Astrocyte of the spinal cord (primary cell): Measurements from ENCODE around the gene PGM5.

ENCODE experiments used
- DNase-seq: peaks from one replicate; pipeline ENCODE4 v3.0.0; 2011; ENCODE audit warnings: low read depth, low spot score
- H3K4me3 ChIP-seq: 2 replicates; pipeline ENCODE4 v1.5.1; 2011; ENCODE audit warnings: low read depth, mild to moderate bottlenecking, low read length, moderate library complexity
- in situ Hi-C: cut with HindIII; loops from 2 replicates; pipeline ENCODE4 v1.10.0; 2017; ENCODE audit warnings: low sequenced_read_pairs
- TF ChIP-seq, protein P1 (sequence below): IDR thresholded peaks from 2 replicates; pipeline ENCODE4 v1.5.1; 2012; ENCODE audit warnings: low read depth, mild to moderate bottlenecking, low read length, inconsistent platforms

PGM5 gene

DNA sequence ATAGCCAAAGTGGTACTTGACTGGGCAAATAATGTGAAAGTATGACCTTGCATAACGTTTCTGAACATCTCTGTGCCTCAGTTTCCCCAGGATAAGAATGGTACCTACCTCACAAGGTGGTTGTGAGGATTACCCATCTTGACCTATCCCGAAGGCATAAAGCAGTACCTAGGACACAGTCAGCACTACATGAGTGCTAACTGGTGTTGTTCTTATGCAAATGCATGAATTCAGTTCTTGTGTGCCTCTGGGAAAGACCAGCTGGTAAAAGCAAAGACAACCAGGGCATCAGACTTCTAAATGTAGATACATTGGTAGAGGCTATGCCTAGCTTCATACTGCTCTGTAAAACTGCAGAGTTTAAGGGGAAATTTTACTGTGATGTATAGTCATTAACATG lies 206.1 kb downstream of the PGM5 start:
- in situ Hi-C loops = no loop called here
- H3K4me3 ChIP-seq = no peak overlapping the region
- TF ChIP-seq, protein P1, sequence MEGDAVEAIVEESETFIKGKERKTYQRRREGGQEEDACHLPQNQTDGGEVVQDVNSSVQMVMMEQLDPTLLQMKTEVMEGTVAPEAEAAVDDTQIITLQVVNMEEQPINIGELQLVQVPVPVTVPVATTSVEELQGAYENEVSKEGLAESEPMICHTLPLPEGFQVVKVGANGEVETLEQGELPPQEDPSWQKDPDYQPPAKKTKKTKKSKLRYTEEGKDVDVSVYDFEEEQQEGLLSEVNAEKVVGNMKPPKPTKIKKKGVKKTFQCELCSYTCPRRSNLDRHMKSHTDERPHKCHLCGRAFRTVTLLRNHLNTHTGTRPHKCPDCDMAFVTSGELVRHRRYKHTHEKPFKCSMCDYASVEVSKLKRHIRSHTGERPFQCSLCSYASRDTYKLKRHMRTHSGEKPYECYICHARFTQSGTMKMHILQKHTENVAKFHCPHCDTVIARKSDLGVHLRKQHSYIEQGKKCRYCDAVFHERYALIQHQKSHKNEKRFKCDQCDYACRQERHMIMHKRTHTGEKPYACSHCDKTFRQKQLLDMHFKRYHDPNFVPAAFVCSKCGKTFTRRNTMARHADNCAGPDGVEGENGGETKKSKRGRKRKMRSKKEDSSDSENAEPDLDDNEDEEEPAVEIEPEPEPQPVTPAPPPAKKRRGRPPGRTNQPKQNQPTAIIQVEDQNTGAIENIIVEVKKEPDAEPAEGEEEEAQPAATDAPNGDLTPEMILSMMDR = no peak

GRCh38 chr9:68567565-68567964 lies 211.2 kb downstream of the PGM5 start:
- in situ Hi-C loops = no loop called here
- TF ChIP-seq, protein P1 = no peak

More for the DNA sequence above, 206.1 kb downstream of the PGM5 start:
- no peak for DNase-seq

DNA sequence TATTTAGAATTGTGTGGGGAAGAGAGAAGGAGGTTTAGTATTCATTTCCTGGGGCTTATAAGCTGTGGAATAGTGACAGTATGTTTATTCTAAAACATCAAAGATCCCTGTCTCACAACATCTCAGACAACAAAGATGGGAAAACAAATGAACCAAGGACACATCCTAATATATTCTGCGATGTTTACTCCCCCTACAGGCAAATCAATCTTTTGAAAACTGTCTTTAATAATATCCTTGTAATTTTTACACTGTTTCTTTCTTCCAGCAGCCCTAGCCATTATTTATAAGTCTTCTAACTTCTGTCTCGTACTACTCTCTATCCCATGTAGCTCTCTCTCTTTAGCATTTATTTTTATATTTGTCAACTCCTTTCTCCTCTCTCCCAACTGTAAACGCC lies 217.7 kb downstream of the PGM5 start:
- in situ Hi-C loops = no loop called here
- H3K4me3 ChIP-seq = no peak overlapping the region
- DNase-seq = no peak
- TF ChIP-seq, protein P1 = no peak

More at GRCh38 chr9:68567565-68567964, 211.2 kb downstream of the PGM5 start:
- DNase-seq = no peak
- H3K4me3 ChIP-seq = no peak overlapping the region

- no peak for DNase-seq
- H3K4me3 ChIP-seq = no peak overlapping the region
- TF ChIP-seq, protein P1 = no peak
- in situ Hi-C loops = no loop called here
Measured at GRCh38 chr9:68575817-68576216, 219.4 kb downstream of the PGM5 start.

- in situ Hi-C loops = no loop called here
- TF ChIP-seq, protein P1 = no peak
- H3K4me3 ChIP-seq = no peak overlapping the region
- DNase-seq = no peak
Measured at GRCh38 chr9:68577774-68578591, 221.6 kb downstream of the PGM5 start.
